Measurements from ENCODE around the gene GUK1.

Gene GUK1

GRCh38 chr1:228152097-228152917, 12.2 kb downstream of the GUK1 start:
- no peak for DNase-seq

- no peak for DNase-seq
Observed at GRCh38 chr1:228152918-228153258, 12.8 kb downstream of the GUK1 start.

DNA sequence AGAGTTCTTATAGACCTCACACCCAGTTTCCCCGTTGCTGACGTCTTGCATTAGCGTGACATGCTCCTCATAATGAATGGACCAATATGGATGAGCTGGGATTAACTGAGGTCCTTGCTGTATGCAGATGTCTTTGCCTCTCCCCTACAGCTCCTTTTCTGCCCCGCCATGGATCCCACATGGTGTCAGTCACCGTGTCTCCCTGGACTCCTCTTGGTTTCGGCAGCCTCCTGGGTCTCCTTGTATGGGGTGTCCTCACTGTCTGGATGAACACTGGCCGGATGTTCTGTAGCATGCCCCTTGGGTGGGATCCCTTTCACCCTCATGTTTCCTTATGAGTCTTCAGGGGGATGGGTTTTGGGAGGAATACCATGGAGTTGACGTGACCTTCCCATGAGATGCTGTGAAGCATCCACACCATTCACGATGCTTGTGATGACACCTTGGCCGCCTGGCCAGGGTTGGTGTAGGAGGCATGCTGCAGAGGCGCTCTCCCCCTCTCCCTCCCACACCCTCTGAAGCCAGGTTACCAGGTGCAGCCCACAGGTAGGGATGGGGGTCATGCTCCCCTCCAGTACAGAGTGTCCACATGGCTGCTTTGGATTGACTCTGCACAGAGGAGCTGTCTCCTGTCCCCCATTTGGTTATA, 14.1 kb downstream of the GUK1 start:
- DNase-seq, result no peak

DNA sequence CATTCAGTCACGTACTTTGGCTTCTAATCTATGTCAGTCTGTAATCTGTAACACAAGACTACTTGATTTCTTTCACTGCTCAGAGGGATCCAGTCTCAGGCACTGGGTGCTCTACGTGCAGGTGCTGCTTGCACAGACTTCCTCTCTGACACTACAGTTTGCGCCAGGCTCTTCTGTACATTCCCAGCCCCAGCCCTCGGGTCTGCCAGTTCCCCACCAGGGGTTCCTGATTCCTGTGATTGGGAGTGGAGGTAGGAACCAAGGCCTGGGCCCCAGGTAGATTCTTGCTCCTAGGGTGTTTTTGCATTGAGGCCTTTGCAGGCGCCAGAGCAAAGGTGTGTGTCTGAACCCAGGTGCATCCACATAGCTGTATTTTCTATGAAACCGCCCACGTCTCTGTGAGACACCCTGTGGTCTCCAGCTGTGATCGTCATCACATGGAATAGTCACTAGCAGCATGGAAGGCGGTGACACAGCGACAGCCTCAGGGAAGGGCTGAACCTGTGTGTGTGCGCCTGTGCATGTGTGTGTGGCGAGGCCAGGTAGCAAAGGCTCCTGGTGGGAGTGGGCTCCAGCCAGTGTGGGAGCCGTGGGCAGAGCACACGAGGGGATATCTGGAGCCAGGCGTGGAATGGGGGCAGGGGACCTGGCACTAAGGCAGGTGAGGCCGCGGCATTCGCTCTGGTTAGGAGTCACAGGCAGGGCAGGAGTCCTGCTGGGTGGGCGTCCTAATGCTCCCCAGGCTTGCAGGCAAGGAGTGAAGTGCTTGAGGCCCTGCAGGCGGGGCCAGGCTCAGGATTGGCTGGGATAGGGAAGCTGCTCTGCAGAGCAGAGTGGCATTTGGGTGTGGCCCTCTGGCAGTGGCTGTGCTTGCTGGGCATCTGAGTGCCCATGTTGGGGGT, 14.8 kb downstream of the GUK1 start:
- no peak for DNase-seq

DNA sequence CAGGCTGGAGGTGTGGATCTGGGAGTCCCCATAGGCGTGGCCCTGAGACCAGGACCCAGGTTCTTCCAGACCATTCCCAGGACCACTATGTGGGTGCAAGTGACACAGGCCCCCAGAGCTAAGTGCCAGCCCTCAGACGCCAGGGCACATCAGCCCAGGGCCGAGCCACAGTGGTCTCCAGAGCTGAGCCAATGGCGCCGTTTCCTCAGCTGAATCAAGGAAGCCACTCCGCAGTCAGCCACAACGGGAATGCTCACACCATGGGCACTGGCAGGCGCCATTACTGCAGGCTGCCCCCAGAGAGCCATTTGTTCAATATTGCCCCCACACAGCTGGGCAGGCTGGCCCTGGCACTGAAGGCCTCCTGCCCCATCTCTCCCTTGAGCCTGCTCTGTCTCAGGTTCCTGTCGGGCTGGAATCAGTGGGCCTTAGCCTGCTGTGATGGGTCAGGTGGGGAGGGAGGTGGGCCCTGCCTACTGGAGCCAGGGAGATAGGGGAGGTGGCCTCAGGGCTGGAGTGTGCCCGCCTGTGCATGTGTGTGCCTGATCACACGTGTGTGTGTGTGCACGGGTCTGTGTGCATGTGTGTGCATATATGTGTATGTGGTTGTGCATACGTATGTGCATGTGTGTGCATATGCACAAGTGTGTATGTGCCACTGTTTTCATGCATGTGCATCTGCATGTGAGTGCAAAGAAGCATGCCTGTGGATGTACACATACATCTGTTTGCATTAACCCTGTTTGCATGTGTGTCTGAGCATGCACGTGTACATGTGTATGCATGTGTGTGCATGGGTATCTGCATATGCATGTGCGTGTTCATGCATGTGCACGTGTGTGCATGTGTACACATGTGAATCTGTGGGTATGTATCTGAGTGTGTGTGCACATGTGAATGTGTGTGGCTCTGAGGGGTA, 15.8 kb downstream of the GUK1 start:
- no peak for DNase-seq

DNA sequence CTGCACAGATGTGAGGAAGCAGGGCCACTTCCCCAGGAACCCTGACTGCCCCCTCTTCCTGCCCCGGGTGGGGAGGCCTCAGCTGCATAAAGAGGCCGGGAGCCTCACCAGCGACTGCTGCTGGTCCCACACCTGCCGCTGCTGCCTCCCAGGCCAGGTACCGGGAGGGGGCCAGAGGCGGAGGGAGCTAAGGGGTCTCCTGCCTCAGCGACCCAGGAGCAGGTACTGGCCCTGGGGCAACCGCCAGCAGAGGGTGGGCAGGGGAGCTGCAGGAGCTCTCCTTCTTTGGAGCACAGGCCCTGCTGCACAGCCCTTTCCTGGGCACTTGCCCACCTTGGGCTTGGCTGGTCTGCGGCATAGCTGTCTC, 16.4 kb downstream of the GUK1 start:
- DNase-seq, result no peak

DNA sequence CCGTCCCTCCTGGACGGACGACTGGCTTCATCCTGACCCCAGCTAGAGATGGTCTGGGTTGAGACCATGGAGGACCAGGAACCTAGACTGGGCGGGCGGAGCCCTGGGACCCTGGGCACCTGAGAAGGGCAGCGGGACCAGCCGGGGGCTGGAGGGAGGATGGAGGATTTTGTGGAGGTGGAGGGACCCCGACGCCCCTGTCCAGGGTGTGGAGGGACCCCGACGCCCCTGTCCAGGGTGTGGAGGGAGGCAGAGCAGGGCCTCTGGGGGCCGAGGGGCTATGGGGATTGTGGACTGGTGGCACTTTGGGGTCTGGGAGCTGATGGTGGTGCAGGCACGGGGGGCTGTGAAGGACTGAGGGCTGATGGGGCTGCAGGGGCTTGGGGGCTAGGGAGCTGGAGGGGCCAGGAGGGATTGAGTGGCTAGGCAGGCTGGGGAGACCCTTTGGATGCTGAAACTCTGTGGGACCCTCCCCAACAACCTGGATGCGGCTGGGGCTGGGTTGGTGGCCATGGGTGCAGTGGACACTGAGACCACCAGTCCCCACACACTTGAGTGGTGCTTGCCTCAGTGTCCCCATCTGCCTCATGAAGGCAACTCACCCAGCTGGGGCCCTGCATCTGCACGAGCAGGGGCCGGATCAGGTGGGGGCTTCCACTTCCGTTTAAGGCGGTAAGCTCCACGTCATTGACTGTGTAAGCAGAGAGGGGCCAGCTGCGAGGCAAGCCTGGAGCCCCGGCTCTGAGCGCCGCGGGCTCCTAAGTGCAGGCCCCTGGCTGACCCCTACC, 17.1 kb downstream of the GUK1 start:
- DNase-seq, result no peak

- no peak for DNase-seq
Observed at GRCh38 chr1:228157729-228158126, 17.6 kb downstream of the GUK1 start.

- DNase-seq, result no peak
Observed at GRCh38 chr1:228158151-228159007, 18.3 kb downstream of the GUK1 start.

GRCh38 chr1:228159008-228159665, 19.1 kb downstream of the GUK1 start:
- DNase-seq, result no peak

- no peak for DNase-seq
Observed at GRCh38 chr1:228160201-228160761, 20.2 kb downstream of the GUK1 start.

DNA sequence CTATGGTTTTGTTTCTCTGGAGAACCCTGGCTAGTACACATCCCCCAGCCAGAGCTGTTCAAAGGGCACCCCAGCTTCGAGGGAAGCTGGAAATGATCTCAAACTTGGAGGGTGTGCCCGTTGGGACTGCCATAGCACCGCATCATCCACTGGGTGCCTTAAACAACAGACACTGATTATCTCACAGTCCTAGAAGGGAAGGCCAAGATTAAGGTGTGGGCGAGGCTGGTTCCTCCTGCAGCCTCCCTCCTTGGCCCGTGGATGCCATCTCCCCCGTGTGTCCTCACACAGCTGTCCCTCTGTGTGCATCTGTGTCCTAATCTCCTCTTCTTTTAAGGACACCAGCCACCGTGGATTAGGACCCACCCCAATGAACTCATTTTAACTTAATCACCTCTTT, 21.3 kb downstream of the GUK1 start:
- DNase-seq, result no peak

- DNase-seq, result no peak
Observed at GRCh38 chr1:228161866-228162265, 21.8 kb downstream of the GUK1 start.

GRCh38 chr1:228162286-228163006, 22.4 kb downstream of the GUK1 start:
- DNase-seq, result no peak

- DNase-seq, result no peak
Observed at GRCh38 chr1:228163007-228163753, 23.1 kb downstream of the GUK1 start.

GRCh38 chr1:228163776-228164519, 23.9 kb downstream of the GUK1 start:
- no peak for DNase-seq

DNA sequence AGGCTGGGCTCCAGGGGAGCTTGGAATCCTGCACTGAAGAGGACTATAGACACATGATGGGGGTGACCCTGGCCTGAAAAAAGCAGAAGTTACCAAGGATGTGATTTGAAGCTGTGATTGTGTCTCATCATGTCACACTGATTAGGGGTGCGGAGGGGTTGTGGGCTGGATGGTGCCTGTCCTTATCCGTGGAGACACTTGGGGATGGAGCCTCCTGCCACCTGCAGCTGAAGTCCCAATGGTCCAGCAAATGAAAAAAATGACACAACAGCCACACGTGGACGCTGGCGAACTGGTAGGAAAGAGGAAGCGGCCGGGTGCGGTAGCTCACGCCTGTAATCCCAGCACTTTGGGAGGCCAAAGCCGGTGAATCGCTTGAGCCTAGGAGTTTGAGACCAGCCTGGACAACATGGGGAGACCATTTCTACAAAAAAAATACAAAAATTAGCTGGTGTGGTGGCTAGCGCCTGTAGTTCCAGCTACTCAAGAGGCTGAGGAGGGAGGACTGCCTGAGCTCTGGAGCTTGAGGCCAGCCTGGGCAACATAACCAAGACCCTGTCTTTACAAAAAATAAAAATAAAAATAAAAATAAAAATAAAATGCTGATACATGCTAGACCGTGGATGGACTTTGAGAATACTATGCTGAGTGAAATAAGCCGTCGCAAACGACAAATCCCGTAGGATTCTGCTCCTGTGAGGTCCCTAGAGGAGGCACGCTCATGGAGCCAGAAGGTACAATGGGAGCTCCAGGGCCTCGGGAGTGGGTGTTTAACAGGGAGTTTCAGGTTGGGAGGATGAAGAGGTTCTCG, 24.7 kb downstream of the GUK1 start:
- no peak for DNase-seq

Measured in NCI-H2029 (cell line).